AG04450 (cell line): ENCODE measurements around the gene GEMIN2. TPM values are rescaled to one million over a fixed set of nuclear protein-coding genes. Genes with fewer than 3 reads are reported as not detected.
"Not testable (repeated sequence)": the region's sequence is repeated elsewhere in the genome, so short reads cannot be mapped to it uniquely, and the experiment has no call there.

Source experiments
- CTCF ChIA-PET: fragments of 300-600, 350-600 bp; formaldehyde crosslinking; extraction: SDS; loops from one replicate; lab custom pipeline; 2022; ENCODE audit warnings: antibody characterized with exemption, inconsistent platforms; lab: Charles Lee
- POLR2A ChIA-PET: fragments of 350-600 bp; formaldehyde crosslinking; extraction: SDS; loops from one replicate; lab custom pipeline; 2021; ENCODE audit warnings: antibody characterized with exemption, inconsistent platforms; lab: Yijun Ruan, JAX
- DNase-seq: peaks from one replicate; pipeline ENCODE4 v3.0.0-alpha.2; 2011; ENCODE audit warnings: low read depth, low spot score
- H3K27ac ChIP-seq: one replicate; pipeline ENCODE4 v1.5.1; 2012; ENCODE audit warnings: low read depth, low read length, control low read depth
- H3K27me3 ChIP-seq: one replicate; pipeline ENCODE4 v1.6.0; 2012; ENCODE audit warnings: low read length; ENCODE audit not compliant: control insufficient read depth, insufficient read depth
- H3K4me3 ChIP-seq: 2 replicates; pipeline ENCODE4 v1.5.1; 2011; ENCODE audit warnings: mild to moderate bottlenecking, low read depth, low read length, control low read depth
- H3K9me3 ChIP-seq: 2 replicates; pipeline ENCODE4 v1.5.1; 2012; ENCODE audit warnings: low read length; ENCODE audit not compliant: control insufficient read depth, insufficient read depth
- CTCF ChIP-seq: IDR thresholded peaks from 2 replicates; pipeline ENCODE4 v1.5.1; 2011; ENCODE audit warnings: low read depth, low read length, control low read depth, inconsistent platforms
- polyA plus RNA-seq: library from polyadenylated mRNA; depleted of rRNA; stranded (reverse); fragments of >200 nt; gene quantifications from 2 replicates; pipeline ENCODE4 v1.2.3, GENCODE V29; 2011

The GEMIN2 gene
- polyA plus RNA-seq, 1 experiment: 15.4 TPM

GRCh38 chr14:39109893-39110715 is 4.0 kb upstream of the GEMIN2 start:
- ChIA-PET CTCF (interaction anchor here (1.1 to 1.5 kb wide), 2 partner anchors 14 to 258 kb away, joined by 3 to 4 read pairs; no protein-coding TSS in a partner anchor), POLR2A (interaction anchor here (1.0 kb wide), 1 partner anchor 60 kb away, joined by 5 read pairs; the partner anchor contains the start of gene TRAPPC6B)
- Histone ChIP-seq H3K9me3 (no peaks in the 10 kb centered on the region), H3K27me3 (no peaks in the 10 kb centered on the region), H3K4me3 (no peak overlapping the region), H3K27ac (no peak overlapping the region)
- TF ChIP-seq CTCF: no peak
- no peak for DNase-seq

GRCh38 chr14:39113685-39114072 is 444 bp upstream of the GEMIN2 start:
- H3K27ac ChIP-seq: no peak overlapping the region
- no peak for TF ChIP-seq CTCF
- ChIA-PET POLR2A (interaction anchor here (0.7 to 1.5 kb wide), 5 partner anchors 11 to 320 kb away, joined by 3 to 18 read pairs (median 6); partner anchors contain the start of genes FBXO33, SEC23A and TRAPPC6B), CTCF (interaction anchor here (0.7 to 1.5 kb wide), 4 partner anchors 9 to 339 kb away, joined by 3 to 6 read pairs (median 4); no protein-coding TSS in a partner anchor)
- no peaks in the 10 kb centered on the region for H3K27me3 ChIP-seq
- H3K9me3 ChIP-seq: no peaks in the 10 kb centered on the region
- DNase-seq: no peak
- H3K4me3 ChIP-seq: peak overlapping the region; percentile 74

GRCh38 chr14:39122330-39123138 is 8.4 kb downstream of the GEMIN2 start:
- CTCF ChIA-PET: no interaction called here
- DNase-seq: no peak
- no peak overlapping the region for H3K4me3 ChIP-seq
- no peaks in the 10 kb centered on the region for H3K9me3 ChIP-seq
- POLR2A ChIA-PET: no interaction called here
- no peaks in the 10 kb centered on the region for H3K27me3 ChIP-seq
- H3K27ac ChIP-seq: no peak overlapping the region
- TF ChIP-seq CTCF: no peak

GRCh38 chr14:39137835-39138234 is 23.7 kb downstream of the GEMIN2 start:
- POLR2A ChIA-PET: interaction anchor here (1.0 to 1.6 kb wide), 2 partner anchors 32 to 35 kb away, joined by 3 to 5 read pairs; partner anchors contain the start of genes SEC23A and TRAPPC6B
- H3K4me3 ChIP-seq, H3K27me3 ChIP-seq, DNase-seq, H3K27ac ChIP-seq, H3K9me3 ChIP-seq: not testable (repeated sequence)
- CTCF ChIA-PET: interaction anchor here (1.1 to 1.6 kb wide), 3 partner anchors 18 to 230 kb away, joined by 3 to 5 read pairs (median 4); no protein-coding TSS in a partner anchor

GRCh38 chr14:39138440-39138839 is 24.3 kb downstream of the GEMIN2 start:
- ChIA-PET POLR2A (interaction anchor here (1.6 kb wide), 1 partner anchor 32 kb away, joined by 5 read pairs; the partner anchor contains the start of gene TRAPPC6B), CTCF (interaction anchor here (1.1 to 1.6 kb wide), 3 partner anchors 19 to 230 kb away, joined by 3 to 5 read pairs (median 4); no protein-coding TSS in a partner anchor)
- peak; percentile 10 for DNase-seq
- Histone ChIP-seq H3K4me3 (no peak overlapping the region), H3K9me3 (peaks cover 4% of the 10 kb centered on the region), H3K27ac (no peak overlapping the region), H3K27me3 (no peaks in the 10 kb centered on the region)
- no peak for TF ChIP-seq CTCF
